ENCODE data around the gene TTC23L. TPM values are rescaled to one million over a fixed set of nuclear protein-coding genes. Genes with fewer than 3 reads are reported as not detected.

Gene TTC23L
- total RNA-seq, 1 donor from 2014 or later = not detected

GRCh38 chr5:34857894-34858293 is 18.9 kb downstream of the TTC23L start:
- H3K27me3 Mint-ChIP-seq = no peaks in the 10 kb centered on the region
- ChIA-PET POLR2A (no interaction called here), CTCF (no interaction called here)
- DNase-seq (no peak), ATAC-seq (ENCODE audit: low read depth) (no peak)
- H3K9me3 Mint-ChIP-seq = no peaks in the 10 kb centered on the region
- H3K36me3 Mint-ChIP-seq (ENCODE audit: low read depth) = no peaks in the 10 kb centered on the region
- H3K27ac Mint-ChIP-seq = no peak overlapping the region
- no peak overlapping the region for H3K4me3 Mint-ChIP-seq
- H3K4me1 Mint-ChIP-seq = peaks cover 6% of the 10 kb centered on the region
- TF ChIP-seq CTCF (IDR thresholded peaks at IDR 0.05) = no peak
- intact Hi-C loops (cut with micrococcal nuclease) = no loop called here

GRCh38 chr5:34858790-34859189 is 19.8 kb downstream of the TTC23L start:
- intact Hi-C loops (cut with micrococcal nuclease) = no loop called here
- CTCF ChIA-PET = no interaction called here
- ATAC-seq (ENCODE audit: low read depth) (no peak), DNase-seq (no peak)
- no peak for TF ChIP-seq CTCF (IDR thresholded peaks at IDR 0.05)
- no peak overlapping the region for H3K4me3 Mint-ChIP-seq
- H3K27me3 Mint-ChIP-seq = no peaks in the 10 kb centered on the region
- no peaks in the 10 kb centered on the region for H3K9me3 Mint-ChIP-seq
- H3K4me1 Mint-ChIP-seq = peaks cover 6% of the 10 kb centered on the region
- POLR2A ChIA-PET = no interaction called here
- no peaks in the 10 kb centered on the region for H3K36me3 Mint-ChIP-seq (ENCODE audit: low read depth)
- H3K27ac Mint-ChIP-seq = no peak overlapping the region

GRCh38 chr5:34859253-34859652 is 20.3 kb downstream of the TTC23L start:
- H3K4me1 Mint-ChIP-seq = peaks cover 5% of the 10 kb centered on the region
- ChIA-PET CTCF (no interaction called here), POLR2A (no interaction called here)
- no peaks in the 10 kb centered on the region for H3K9me3 Mint-ChIP-seq
- H3K27me3 Mint-ChIP-seq = no peaks in the 10 kb centered on the region
- intact Hi-C loops (cut with micrococcal nuclease) = no loop called here
- DNase-seq = no peak
- TF ChIP-seq CTCF (IDR thresholded peaks at IDR 0.05) = no peak
- H3K27ac Mint-ChIP-seq = no peak overlapping the region
- no peaks in the 10 kb centered on the region for H3K36me3 Mint-ChIP-seq (ENCODE audit: low read depth)
- H3K4me3 Mint-ChIP-seq = no peak overlapping the region
- no peak for ATAC-seq (ENCODE audit: low read depth)

- Mint-ChIP-seq H3K9me3 (no peaks in the 10 kb centered on the region), H3K4me3 (no peak overlapping the region), H3K27ac (no peak overlapping the region), H3K36me3 (ENCODE audit: low read depth) (no peaks in the 10 kb centered on the region), H3K27me3 (no peaks in the 10 kb centered on the region), H3K4me1 (no peaks in the 10 kb centered on the region)
- ATAC-seq (ENCODE audit: low read depth) (no peak), DNase-seq (no peak)
- TF ChIP-seq CTCF (IDR thresholded peaks at IDR 0.05) = no peak
- intact Hi-C loops (cut with micrococcal nuclease) = no loop called here
- ChIA-PET POLR2A (no interaction called here), CTCF (no interaction called here)
These were observed 25.0 kb downstream of the TTC23L start for GRCh38 chr5:34863946-34864345.

- ChIA-PET POLR2A (no interaction called here), CTCF (no interaction called here)
- H3K27ac Mint-ChIP-seq = no peak overlapping the region
- ATAC-seq (ENCODE audit: low read depth) = no peak
- no peak for DNase-seq
- H3K36me3 Mint-ChIP-seq (ENCODE audit: low read depth) = no peaks in the 10 kb centered on the region
- H3K9me3 Mint-ChIP-seq = no peaks in the 10 kb centered on the region
- TF ChIP-seq CTCF (IDR thresholded peaks at IDR 0.05) = no peak
- no peak overlapping the region for H3K4me3 Mint-ChIP-seq
- H3K4me1 Mint-ChIP-seq = no peaks in the 10 kb centered on the region
- H3K27me3 Mint-ChIP-seq = no peaks in the 10 kb centered on the region
- intact Hi-C loops (cut with micrococcal nuclease) = no loop called here
These were observed 26.1 kb downstream of the TTC23L start for GRCh38 chr5:34865091-34865490.
